ENCODE measurements around the gene AGPAT4.

Gene AGPAT4

DNA sequence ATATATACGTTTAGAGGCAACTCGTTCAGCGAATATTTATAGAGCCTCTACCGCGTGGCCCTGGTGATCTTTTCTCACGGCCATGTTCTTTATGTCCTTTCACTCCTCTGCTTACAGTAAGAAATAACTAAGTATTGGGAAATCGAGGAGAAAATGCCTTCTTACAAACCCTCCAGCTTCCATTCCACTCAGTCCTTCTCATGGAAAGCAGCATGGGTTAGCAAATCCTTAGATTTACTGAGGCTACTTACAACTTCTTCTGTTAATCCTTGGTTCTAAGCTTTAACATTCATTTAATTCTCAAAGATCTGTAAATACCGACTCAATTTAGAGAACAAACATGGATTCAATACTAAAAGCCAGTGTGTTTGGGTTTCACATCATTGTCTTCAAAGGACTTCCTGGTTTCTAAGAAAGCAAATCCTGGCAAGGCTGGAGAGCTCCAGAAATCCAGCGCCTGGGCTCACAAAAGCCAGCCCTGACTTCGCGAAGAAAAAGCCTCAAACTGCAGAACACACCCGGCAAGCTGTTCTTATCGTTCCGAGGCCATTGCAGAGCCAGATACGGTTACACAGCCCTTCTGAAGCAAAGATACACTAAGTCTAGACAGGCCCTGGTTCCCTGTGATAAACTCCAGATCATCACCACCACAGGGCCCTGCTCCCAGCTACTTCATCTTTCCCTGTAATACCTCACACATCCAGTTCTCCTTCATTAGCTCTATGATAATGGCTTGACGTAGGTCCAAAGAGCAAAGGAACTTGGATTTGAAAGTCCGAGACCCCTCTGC is 19.2 kb downstream of the AGPAT4 start:
- no peak for DNase-seq

DNA sequence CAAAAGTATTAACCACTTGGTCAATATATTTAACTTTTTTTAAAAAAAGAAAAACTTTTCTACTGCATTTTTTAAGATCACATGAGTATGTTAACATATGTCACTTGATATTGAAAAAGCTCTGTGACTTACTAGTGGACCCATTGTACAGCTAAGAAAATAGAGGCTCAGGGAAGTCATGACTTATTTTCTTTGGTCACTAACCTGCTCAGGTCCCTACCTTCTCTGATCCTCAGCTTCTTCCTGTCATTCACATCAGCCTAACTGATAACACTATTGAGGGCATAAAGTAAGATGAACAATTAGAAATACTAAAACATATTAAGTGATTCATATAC is 19.8 kb downstream of the AGPAT4 start:
- DNase-seq: no peak

DNA sequence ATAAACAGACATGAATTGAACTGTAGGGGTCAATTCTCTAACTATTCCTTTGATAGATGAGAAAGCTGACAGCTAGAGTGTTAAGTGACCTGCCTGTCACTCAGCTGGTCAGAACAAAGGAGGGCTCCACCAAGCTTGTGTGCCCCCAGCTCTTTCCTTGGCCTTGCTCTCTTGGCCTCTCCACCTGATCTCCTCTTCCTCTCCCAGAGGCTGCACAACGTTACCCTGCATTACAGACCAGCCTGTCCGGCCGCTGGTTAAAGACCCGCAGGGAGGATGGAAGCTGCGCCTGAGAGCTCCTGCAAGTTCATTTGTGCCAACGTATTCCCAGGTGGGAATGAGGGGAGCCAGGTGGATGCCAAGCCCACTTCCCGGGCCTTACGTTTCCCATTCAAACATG is 22.5 kb downstream of the AGPAT4 start:
- no peak for DNase-seq

DNA sequence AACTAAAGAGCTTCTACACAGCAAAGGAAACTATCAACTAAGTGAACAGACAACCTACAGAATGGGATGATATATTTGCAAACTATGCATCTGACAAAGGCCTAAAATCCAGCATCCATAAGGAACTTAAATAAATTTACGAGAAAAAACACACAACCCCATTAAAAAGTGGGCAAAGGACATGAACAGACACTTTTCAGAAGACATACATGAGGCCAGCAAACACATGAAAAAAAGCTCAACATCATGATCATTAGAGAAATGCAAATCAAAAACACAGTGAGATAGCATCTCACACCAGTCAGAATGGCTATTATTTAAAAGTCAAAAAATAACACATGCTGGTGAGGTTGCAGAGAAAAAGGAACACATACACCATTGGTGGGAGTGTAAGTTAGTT is 24.5 kb downstream of the AGPAT4 start:
- DNase-seq: no peak

DNA sequence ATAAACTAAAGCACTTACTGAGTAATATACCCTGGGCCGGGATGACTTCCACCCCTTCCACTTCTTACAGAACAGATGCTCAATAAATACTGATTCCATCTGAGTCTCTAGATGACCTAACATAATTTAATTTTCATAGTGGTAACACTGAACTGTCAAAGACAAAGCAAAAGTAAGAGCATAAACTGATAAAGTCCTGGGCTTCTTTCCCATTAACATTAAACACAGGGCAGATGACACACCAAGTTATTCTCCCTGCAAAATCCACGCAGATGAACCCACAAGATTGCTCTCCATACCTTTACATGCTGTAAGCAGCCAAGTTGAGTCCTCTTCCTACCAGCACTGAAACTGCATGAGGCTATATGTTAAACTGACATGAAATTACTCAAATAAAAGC is 27.1 kb downstream of the AGPAT4 start:
- no peak for DNase-seq

DNA sequence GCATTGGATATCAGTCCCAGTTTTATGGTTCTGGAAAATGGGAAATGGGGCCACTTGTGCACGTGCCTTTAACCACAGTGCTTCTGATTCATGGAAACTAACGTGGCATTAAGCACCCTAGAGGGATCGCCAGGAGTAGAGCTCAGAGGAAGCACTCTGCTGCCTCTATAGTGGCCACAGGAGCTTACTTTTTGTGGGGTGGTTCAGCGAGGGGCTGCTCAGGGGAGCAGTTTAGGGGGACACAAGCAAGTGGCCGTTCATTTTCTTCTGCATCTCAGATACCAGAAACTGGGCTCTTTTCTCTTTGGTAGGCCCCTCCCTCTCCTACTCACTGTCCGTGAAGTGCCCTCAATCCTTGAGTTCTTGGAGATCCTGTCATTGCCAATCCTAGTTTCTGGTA is 28.5 kb downstream of the AGPAT4 start:
- DNase-seq: no peak

DNA sequence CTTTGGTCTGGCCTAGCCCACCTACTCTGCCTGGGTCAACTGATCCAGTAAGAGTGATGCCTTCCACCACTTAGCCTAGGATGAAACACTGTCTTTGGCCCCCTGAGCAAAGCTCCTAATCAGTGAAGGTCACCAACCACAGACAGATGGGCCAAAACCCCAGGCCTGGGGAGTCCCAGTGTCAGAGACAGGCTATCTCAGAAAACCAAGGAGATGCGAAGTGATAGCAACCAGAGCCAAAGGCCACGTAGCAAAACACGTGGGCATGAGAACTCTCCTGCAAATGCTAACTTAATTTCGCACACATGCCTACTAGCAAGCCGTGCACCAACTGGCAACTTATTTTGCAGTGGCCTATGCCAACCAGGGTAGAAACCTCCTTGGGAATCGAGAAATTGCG is 29.1 kb downstream of the AGPAT4 start:
- DNase-seq: no peak

DNA sequence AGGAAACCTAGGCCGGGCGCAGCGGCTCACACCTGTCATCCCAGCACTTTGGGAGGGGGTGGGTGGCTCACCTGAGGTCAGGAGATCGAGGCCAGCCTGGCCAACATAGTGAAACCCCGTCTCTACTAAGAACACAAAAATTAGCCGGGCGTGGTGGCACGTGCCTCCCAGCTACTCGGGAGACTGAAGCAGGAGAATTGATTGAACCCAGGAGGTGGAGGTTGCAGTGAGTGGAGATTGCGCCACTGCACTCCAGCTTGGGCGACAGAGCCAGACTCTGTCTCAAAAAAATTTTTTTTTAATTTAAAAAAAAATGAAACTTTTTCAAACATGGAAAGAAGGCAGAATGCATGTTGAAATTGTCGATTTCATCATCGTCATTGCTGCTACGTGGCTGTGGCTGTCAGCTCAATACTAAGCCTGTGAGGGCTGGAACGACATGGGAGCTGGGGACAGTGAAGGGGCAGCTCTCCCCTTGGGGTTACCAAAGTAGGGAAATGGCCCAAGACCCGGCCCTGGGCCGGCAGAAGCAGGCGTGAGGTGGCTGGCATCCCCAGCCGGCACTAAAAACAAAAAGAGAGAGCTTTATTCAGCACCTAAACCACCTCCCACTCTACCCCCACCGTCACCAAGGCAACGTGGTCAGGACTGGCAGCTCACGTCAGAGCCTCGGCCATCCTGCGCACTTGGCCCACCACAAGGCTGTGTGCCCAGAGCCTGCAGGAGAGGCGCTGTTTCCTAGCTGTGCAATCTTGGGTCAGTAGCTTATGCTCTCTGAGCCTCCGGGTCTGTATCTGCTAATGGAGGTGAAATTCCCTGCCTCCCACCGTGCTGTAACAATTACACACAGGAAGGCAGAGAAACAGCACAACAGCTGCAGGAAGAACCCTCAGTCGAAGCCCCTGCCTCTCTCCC is 30.8 kb downstream of the AGPAT4 start:
- DNase-seq: peak; percentile 17

DNA sequence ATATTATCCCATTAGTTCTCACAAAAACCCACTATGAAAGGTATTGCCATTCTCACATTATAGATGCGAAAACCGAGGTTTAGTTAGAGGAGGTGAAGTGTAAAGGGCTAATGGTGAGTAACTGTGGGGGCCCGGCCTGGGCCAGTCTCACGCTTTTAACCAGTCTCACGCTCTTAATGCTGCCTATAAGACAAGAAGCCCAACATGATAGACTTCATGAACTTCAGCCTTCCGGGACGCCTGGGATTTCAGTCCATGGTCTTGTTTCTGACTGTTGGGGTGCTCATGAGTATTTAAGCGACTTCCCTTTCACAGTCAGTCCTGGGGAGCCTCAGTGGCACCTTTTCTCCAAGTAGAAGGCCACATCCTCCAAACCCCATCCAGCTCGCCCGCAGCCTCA is 31.7 kb downstream of the AGPAT4 start:
- no peak for DNase-seq

DNA sequence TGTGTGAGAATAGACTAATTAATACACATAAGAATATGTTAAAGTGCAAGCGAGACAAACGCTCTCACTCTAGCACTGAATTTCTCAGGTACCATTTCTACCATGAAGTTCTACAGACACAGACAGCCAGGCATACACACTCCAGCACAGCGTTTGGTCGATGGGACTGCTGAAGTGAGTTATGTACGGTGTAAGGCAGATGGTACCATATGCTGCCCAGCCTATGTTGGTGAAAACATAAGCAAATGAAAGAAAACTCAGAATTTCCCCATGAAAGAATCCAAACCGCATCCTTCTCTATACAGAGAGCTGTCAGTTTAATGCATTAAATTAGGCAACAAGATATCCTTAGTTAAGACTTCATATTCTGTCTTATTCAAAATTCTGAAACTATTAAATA is 34.9 kb downstream of the AGPAT4 start:
- no peak for DNase-seq

DNA sequence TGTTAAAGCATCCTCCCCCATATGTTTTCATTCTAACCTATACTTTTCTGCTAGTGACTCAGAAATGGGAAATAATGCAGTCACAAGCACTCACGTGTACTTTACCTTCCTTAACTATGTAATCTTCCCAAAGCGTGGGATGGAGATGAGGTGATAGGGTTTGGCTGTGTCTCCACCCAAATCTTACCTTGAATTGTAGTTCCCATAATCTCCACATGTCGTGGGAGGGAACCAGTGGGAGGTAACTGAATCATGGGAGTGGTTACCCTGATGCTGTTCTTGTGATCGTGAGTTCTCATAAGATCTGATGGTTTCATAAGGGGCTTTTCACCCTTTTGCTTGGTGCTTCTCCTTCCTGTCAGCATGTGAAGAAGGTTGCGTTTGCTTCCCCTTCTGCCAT is 35.4 kb downstream of the AGPAT4 start:
- DNase-seq: no peak

DNA sequence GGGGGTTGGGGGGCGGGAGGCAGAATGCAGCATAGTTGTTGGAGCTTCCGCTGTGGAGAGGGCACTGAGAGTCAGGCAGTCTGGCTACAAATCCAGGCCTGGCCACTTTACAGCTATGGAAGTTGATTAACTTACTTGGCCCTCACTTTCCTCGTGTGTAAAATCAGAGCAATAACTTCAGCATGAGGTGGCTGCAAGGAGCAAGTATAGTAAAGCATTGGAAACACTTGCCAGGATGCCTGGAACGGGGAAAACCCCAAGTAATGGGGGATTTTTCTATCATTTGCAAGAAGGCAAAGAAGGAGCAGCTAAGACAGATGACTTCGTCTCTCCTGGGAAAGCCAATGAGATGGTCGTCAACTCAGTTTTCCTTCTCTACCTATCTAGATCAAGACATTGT is 35.8 kb downstream of the AGPAT4 start:
- no peak for DNase-seq

DNA sequence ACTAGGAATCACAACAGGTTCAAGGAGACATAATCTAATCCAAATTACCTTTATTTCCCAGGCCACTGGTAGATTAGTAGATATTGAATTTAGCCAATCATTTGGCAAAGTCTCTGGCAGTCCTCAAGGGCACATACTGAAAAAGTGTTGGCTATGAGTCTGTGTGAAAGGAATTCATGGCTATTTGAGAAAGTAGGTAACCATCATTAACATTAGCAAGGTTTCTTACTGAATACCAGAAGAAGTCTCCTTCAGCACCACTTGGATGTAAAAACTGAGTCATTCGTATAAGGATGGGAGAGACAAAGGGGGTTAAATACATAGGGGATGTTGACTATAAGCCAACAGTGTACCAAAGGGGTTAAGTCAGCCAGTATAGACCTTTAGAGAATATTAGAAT is 36.7 kb downstream of the AGPAT4 start:
- no peak for DNase-seq

DNA sequence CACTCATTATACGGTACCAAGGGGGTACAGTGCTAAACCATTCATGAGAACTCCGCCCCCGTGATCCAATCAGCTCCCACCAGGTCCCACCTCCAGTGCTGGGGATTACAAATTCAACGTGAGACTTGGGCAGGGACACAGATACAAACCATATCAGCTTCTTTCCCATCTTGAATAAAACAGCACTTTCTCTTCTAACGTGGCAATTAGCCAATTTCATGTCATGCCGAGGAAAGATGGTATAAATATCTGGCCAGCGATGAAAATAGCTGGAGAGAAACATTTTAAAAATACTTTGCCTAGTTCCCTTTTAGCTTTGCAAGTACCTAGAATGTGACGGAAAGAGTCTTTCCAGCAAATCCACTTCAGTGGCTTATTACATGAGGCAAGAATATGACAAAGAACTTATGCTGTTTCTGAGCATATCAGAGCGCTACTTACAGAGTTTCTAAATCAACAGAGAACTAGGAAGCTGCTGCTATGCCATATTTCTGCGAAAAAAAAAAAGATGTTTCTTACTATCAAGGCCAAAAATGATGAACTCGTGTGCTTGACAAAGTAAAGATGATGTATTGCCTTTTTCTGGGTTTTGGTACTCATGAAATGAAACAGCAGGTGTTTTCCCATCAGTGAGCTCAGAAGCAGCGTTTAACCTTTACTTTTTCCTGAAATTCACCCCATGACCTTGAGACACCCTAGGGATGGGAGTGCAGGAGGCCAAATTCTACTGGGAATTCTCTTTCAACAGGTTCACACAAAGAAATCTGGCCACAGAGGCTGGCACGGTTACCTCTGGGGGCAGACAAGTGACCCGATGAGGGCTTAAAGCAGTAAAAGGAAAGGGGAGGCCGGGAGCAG is 37.9 kb downstream of the AGPAT4 start:
- DNase-seq: no peak

DNA sequence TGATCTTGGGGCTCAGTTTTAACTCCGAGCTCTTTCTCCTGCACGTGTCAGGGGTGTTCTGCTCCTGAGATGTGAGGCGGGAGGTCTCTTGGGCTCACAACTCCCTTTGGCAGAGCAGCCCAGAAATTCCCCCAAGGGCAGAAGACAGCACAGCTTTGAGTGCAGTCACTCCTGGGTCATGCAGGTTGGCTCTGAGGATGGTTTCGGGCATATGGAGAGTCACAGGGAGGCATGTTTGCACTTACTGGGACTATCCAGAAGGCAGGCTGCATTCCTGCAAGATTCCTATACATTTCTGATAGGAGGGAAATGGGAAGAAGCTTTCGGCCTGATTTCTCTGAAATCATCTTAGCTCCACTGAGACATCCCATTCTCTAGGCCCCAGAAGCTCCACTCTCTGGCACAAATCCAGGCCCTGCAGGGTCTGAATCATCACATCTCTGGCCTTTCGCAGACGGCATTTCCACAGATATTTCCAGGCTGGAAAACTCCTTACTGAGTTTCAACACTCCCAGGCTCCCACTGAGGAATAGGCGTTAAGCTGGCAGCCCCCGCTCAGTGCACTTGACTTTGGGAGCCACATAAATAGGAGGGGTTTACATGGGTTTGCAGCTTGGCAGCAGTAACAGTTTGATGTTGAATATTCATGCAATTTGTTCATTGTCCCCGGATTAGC is 39.7 kb downstream of the AGPAT4 start:
- DNase-seq: no peak

DNA sequence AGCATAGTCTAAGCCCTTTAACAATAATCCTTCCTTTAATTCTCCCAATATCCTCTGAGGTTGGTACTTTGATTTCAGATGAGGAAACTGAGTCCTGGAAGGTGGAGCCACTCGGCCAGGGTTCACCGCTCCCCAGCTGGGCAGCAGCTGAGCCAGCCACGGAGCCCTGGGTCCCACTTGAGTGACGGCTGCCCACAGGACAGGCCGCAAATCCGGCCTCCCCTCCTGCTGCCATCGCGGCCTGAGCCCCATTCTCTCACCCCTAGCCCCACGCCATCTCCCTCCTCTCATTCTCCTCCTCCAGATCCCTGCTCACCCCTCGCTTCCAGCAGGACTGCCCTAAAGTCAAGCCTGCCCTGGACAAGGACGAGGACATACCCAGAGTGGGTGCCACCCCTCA is 41.4 kb downstream of the AGPAT4 start:
- no peak for DNase-seq

DNA sequence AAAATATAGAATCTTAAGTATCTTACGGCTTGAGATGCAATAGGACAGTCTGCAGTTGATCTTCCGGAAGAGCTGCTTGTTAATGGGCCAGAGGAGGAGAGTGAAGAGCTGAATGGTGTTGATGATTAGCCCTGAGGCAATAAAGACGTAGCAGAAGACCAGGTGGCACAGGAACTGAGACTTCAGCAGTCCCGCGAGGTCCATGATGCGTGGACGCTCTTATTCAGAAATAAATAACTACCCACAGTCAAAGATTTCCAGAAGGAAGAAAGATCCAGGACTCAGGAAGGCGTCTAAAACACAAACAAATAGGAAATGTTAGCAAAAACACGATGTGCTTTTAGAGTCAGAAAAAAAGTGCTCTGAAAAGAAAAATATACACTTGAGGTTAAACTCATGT is 41.9 kb downstream of the AGPAT4 start:
- no peak for DNase-seq

DNA sequence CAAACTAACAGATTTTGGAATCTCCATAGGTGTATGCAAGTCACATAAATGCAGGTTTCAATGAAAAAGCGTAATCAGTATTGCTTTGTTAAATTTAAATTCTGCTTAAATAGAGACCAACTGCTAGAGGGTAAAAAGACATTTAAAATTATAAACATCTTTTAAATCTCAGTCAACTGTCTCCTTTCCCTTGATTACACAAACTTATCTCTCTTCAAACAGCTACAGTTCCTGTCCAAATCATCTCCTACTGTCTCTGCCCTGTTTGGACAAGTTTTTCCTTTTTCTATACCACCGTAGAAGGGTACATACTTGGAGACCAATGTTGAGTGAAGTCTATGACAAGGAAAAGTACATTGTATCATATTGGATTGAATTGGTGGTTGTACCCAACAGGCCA is 43.5 kb downstream of the AGPAT4 start:
- no peak for DNase-seq

DNA sequence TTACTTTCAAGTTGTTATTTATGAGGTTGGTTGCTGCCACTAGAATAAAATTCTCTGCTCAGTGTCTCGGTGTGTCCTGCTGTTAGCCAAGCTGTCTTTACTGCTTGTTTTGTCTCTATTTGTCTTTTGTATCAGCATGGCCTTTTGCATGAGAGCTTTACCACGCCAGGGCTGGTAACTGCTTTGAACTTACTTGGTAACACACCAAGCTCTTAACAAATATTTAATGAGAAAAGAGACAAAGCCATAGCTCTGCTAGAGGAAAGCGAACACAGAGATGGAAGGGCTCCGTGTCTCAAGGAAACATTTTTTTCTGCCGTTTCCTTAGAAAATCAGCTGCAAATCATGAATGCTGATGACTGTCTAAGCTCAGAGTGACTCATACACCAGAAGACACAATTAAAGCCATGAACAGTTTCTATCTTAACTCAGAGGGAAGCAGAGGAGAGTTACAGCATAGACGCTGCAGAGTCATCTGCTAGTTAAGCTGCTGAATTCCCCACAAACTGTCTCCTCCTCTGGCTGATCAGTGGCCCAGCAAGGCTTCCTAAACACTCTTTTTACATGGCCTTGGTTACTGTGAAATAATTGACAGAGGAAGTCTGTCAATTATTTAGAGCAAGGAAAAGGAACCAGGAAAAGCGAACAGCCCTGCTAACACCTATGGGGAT is 44.8 kb downstream of the AGPAT4 start:
- peak; percentile 12 for DNase-seq

DNA sequence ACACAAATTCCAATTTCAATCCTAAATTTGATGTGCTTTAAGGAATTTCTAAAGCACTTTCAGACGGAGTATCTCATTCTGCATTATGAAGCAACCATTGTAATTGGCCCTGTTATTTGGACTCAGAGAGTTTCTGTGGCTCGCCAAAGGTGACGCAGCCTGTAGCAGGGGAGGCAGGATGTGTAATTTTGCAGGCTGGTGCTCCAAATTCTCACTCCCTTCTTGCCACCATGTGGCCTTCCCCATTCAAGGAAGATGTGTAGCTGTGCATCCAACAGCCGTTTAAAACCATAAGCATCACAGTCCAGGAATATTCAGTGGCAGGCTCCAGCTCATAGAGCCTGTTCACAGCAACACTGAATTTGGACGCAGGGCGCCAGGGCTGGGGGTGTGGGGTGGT is 45.8 kb downstream of the AGPAT4 start:
- no peak for DNase-seq

DNA sequence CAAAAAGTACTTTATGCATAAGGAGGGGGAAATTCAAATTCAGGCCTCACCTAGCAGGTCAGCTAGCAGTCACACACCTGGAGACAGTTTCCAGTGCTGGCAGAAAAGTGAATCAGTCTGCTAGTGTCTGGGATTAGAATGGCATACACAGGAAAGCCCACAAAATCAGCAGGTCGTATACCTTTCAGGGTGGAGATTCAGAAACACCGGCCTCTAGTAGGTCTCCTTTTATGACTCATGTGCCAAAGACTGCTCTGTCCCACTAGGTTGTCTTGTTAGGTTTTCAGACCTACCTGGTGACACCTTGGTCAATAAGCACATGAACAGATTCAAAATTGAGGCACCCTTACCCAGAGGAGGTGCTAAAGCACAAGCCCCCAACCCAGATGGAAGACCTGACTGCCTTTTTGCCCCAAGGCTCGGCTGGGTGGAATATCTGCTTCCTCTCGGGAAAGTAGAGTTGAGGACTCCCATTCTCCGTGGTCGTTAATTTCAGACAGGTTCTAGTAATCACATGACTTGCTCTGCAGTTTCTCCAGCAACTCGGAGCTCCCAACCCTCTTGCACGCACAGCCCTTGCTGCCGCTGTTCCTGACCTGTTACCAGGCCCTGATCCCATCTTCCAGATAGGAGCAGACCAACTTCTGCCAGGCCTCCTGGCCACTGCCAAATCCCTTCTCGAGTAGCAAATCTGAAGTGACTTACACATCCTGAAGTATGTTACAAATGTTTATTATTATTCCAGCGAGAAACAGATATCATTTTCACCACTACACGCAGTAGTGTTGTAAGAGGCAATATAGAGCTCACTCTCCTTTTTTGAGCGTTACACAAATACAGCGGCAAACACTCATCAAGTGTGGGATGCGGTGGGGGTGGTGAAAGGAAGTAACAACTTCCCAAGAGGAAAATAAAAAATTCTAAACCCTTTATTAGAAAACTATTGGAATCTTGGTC is 46.6 kb downstream of the AGPAT4 start:
- no peak for DNase-seq

Data from SIG-M5 (cell line).